IPS DF 4.7 (cell line): ENCODE data around the gene RERE.

Source experiments
- DNase-seq: peaks from one replicate; pipeline ENCODE4 v3.0.0-alpha.2; 2013; ENCODE audit warnings: low spot score; ENCODE audit errors: extremely low read depth

Gene RERE

GRCh38 chr1:8315573-8316475 is 501.6 kb downstream of the RERE start:
- DNase-seq, result no peak

- DNase-seq, result peak; percentile 71
These were observed 502.8 kb downstream of the RERE start for GRCh38 chr1:8314346-8315280.

GRCh38 chr1:8313231-8313630 is 504.2 kb downstream of the RERE start:
- no peak for DNase-seq

GRCh38 chr1:8312235-8313218 is 504.9 kb downstream of the RERE start:
- DNase-seq, result no peak

GRCh38 chr1:8311068-8311718 is 506.2 kb downstream of the RERE start:
- DNase-seq, result no peak

GRCh38 chr1:8307628-8308027 is 509.8 kb downstream of the RERE start:
- DNase-seq, result no peak

- DNase-seq, result no peak
These were observed 513.6 kb downstream of the RERE start for GRCh38 chr1:8303876-8304275.

GRCh38 chr1:8303141-8303540 is 514.3 kb downstream of the RERE start:
- DNase-seq, result no peak
